ENCODE data around the gene CFAP61.

The CFAP61 gene

DNA sequence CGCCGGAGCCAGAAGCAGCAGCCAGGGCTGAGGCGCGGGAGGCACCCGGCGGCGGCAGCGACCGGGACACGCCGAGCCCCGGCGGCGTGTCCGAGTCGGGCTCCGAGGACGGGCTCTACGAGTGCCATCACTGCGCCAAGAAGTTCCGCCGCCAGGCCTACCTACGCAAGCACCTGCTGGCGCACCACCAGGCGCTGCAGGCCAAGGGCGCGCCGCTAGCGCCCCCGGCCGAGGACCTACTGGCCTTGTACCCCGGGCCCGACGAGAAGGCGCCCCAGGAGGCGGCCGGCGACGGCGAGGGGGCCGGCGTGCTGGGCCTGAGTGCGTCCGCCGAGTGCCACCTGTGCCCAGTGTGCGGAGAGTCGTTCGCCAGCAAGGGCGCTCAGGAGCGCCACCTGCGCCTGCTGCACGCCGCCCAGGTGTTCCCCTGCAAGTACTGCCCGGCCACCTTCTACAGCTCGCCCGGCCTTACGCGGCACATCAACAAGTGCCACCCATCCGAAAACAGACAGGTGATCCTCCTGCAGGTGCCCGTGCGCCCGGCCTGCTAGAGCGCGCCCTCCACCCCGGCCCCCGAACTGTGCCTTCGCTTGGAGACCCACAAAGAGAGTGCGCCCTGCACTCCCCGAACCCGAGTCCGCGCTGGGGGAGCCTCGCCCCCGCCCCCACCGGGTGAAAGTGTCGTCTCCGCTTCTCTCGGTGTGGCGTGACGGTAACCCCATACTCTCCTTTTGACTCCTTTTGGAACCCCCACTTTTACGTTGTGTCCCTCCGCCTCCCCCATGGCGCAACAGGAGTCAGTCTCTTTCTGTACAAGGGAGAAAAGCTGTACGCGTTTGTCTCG is 317.1 kb downstream of the CFAP61 start:
- DNase-seq: no peak

GRCh38 chr20:20370094-20370575 is 317.8 kb downstream of the CFAP61 start:
- DNase-seq: peak; percentile 23

- no peak for DNase-seq
Measured at GRCh38 chr20:20371083-20371482, 318.8 kb downstream of the CFAP61 start.

GRCh38 chr20:20371681-20372080 is 319.3 kb downstream of the CFAP61 start:
- no peak for DNase-seq

- no peak for DNase-seq
Measured at GRCh38 chr20:20373091-20373571, 320.8 kb downstream of the CFAP61 start.

GRCh38 chr20:20375862-20376261 is 323.5 kb downstream of the CFAP61 start:
- DNase-seq: no peak

GRCh38 chr20:20386192-20386591 is 333.9 kb downstream of the CFAP61 start:
- DNase-seq: no peak

DNA sequence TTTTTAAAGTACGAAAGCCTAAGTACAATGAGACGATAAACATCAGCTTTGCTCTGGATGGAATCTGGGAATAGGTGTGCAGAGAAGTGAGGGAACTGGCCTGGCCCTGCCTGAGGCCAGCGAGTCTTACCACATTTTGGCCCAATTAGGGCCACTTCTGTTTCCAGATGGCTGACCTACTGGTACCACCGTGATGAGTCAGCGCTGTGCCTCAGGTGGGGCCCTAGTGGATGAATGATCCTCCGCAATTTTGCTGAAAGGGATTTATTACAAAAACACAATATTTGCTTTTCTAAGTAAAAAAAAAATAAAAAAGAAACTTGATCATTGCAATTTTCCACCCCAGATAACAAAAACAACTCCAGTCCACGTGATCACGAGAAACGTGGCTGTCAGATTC is 338.1 kb downstream of the CFAP61 start:
- DNase-seq: no peak

DNA sequence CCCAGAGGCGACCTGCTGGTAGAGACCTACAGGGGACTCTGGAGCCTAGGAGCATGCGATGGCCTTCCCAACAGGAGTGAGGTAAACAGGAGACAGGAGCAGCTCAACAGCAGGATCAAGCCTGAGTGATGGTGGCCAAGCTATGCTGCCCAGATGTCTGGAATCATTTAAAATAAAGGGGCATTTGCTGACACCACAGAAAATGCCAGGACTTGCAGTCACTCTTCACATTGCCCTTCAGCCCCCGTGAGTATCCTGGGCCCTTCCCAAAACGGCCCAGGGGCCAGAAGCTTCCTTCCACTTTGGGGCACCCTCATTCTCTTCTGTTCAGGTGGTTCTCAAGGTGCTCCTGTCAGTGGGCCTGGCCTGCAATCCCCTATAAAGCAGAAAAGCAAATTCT is 338.8 kb downstream of the CFAP61 start:
- DNase-seq: no peak

GRCh38 chr20:20391766-20392165 is 339.4 kb downstream of the CFAP61 start:
- no peak for DNase-seq

- DNase-seq: no peak
Measured at GRCh38 chr20:20393207-20394120, 341.1 kb downstream of the CFAP61 start.

DNA sequence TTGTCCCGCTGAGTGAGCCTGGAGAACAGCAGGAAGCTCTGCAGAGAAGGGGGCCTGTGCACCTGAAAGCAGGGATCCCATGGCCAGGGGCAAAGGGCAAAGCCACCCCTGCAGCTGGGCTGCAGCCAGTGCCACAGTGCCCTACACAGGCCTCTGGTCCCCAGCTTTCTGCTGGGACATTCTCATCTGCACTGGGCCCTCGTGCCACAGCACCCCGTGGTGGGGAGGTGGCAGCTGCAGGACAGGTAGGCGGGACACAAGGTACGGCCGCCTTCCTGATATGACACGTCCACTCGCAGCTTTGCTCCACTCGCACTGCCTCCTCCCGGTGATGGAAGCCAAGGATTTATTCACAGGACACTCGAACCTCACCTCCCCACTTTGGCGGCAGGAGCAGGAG is 342.8 kb downstream of the CFAP61 start:
- no peak for DNase-seq

DNA sequence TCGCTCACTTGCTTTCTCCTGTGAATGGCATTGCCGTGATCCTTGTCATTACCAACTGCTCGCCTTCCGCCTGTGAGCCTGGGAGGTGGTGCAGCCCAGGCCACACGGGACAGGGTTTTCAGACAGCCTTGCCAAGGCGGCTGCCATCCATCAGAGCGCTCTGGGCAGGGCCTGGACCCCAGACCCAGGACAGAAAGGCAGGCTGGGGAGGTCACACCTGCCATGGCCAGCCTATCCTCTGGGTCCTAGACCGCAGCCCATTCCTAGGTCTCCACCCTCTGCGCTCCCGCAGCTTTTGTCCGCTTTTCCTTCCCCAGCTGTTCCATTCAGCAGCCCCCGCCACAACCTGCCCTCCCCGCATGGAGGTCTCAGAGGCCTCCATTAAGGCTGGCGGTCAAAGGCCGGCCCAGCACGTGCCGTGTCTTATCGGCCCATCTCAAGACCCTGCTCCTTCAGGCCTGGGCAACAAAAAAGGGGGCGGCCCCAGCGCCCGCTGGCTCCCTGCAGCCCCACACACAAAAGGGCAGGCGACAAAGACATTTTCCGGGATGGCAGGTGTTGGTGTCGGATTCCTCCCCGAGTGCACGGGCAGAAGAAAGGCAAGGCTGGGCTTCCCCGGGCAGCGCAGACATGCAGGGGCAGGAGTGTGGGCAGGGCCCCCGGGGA is 343.7 kb downstream of the CFAP61 start:
- DNase-seq: no peak

DNA sequence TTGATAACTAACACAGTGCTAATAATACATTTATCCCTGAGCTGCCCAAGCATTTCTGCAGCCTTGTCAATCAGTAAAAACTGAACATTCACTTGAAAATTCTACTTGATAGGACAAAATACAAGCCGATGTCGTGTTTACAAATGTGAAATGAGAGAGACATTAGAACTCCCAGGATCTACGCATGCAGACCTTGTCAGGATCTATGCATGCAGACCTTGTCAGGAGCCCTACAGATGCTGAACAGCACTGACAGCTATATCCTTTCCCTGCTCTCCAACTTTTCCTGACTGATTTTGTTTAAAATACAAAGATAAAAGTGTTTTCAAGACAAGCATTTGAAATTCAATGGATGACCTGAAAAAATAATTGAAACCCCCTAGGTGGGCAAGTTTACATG is 344.5 kb downstream of the CFAP61 start:
- DNase-seq: no peak

- DNase-seq: no peak
Measured at GRCh38 chr20:20398123-20398522, 345.8 kb downstream of the CFAP61 start.

- DNase-seq: no peak
Measured at GRCh38 chr20:20399531-20400500, 347.5 kb downstream of the CFAP61 start.

DNA sequence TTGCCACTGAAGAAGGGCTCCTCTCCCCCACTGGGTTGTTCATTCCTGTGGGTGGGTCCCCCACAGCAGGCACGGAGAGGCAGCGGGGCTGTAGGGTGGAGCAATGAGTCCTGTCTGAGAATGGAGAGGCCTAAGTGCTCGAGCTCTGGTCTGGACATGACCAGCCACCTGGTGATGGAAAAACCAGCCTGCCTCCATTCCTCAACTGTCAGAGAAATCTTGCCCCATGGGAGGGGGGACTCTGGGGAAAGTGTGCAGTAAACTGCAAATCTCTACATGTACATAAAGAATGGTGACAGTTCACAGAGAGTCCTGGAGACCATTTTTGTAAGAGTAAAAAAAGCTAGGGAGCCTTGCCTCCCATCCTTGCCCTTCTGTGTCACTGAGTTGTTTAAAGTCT is 349.7 kb downstream of the CFAP61 start:
- DNase-seq: no peak

GRCh38 chr20:20404633-20405032 is 352.3 kb downstream of the CFAP61 start:
- DNase-seq: no peak

GRCh38 chr20:20405623-20406022 is 353.3 kb downstream of the CFAP61 start:
- no peak for DNase-seq

GRCh38 chr20:20406306-20406705 is 354.0 kb downstream of the CFAP61 start:
- DNase-seq: peak; percentile 12

GRCh38 chr20:20407891-20408805 is 355.8 kb downstream of the CFAP61 start:
- DNase-seq: peak; percentile 78

Measured in DMS 273 treated with DMSO at 0.1 percent for 48 hours (cell line).